ENCODE measurements around the gene POP4. TPM values are rescaled to one million over a fixed set of nuclear protein-coding genes. Genes with fewer than 3 reads are reported as not detected.

POP4 gene
- total RNA-seq, 1 donor from 2014 or later, result 49.4 TPM

DNA sequence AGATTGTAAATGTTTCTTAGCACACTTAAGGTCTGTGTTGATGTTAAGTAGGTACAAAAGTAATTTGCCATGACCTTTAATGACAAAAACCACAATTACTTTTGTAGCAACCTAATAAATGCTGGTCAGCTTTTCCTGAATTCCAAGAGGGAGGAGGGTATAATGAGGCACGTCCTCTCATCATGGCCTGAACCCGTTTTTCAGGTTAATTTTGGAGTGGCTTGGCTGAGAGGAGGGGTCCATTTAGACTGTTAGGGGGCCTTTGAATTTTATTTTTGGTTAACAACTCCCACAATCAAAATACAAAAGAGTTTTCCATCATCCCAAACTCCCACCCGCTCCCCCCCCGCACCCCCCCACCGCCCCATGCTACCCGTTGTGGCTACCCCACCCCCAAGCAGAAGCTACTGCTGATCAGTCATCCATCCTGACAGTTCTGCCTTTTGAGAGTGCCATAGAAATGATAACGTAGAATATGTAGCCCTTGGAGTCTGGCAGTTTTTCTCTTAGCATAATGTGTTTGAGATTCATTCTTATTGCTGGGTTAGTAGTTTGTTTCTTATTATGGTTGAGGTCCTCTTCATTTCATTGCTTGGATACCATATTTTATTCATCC is 44.8 kb downstream of the POP4 start:
- Mint-ChIP-seq H3K4me3 (ENCODE audit: unreplicated experiment) (no peak overlapping the region), H3K27ac (ENCODE audit: unreplicated experiment) (no peak overlapping the region)
- TF ChIP-seq, protein P1, sequence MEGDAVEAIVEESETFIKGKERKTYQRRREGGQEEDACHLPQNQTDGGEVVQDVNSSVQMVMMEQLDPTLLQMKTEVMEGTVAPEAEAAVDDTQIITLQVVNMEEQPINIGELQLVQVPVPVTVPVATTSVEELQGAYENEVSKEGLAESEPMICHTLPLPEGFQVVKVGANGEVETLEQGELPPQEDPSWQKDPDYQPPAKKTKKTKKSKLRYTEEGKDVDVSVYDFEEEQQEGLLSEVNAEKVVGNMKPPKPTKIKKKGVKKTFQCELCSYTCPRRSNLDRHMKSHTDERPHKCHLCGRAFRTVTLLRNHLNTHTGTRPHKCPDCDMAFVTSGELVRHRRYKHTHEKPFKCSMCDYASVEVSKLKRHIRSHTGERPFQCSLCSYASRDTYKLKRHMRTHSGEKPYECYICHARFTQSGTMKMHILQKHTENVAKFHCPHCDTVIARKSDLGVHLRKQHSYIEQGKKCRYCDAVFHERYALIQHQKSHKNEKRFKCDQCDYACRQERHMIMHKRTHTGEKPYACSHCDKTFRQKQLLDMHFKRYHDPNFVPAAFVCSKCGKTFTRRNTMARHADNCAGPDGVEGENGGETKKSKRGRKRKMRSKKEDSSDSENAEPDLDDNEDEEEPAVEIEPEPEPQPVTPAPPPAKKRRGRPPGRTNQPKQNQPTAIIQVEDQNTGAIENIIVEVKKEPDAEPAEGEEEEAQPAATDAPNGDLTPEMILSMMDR (IDR thresholded peaks at IDR 0.05), result no peak

DNA sequence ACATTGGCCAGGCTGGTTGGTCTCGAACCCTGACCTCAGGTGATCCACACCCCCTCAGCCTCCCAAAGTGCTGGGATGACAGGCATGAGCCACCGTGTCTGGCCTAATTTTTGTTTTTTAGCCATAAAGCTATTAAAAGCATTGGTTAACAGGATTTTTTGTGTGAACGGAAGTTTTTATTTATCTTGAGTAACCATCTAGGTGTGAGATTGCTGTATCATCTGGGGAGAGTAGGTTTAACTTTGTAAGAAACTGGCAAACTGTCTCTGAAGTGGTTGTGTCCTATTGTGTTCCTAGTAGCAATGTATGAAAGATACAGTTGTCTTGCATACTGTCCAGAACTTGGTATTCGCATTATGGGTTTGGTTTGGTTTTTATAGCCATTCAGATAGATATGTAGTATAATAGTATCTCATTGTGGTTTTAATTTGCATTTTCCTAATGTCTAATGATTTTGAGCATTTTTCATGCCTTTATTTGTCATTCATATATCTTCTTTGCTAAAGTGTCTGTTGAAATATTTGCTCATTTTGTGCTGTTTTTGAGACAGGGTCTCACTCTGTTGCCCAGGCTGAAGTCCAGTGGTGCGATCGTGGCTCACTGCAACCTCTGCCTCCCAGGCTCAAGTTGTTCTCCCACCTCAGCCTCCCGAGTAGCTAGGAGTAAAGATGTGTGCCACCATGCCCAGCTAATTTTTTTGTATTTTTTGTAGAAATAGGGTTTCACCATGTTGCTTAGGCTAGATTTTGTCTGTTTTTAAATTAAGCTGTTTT is 45.7 kb downstream of the POP4 start:
- Mint-ChIP-seq H3K4me1 (ENCODE audit: low read depth) (peaks cover 4% of the 10 kb centered on the region), H3K4me3 (ENCODE audit: unreplicated experiment) (no peak overlapping the region), H3K27me3 (ENCODE audit: low read depth) (peaks cover 5% of the 10 kb centered on the region), H3K9me3 (ENCODE audit: low read depth) (peaks cover 10% of the 10 kb centered on the region), H3K36me3 (ENCODE audit: low read depth) (peaks cover 5% of the 10 kb centered on the region), H3K27ac (ENCODE audit: unreplicated experiment) (no peak overlapping the region)
- TF ChIP-seq, protein P1 (IDR thresholded peaks at IDR 0.05), result no peak
- DNase-seq (ENCODE audit: low spot score), result no peak

More for the DNA sequence above, 44.8 kb downstream of the POP4 start:
- peaks cover 10% of the 10 kb centered on the region for H3K9me3 Mint-ChIP-seq (ENCODE audit: low read depth)
- H3K27me3 Mint-ChIP-seq (ENCODE audit: low read depth), result peaks cover 5% of the 10 kb centered on the region
- H3K4me1 Mint-ChIP-seq (ENCODE audit: low read depth), result peaks cover 11% of the 10 kb centered on the region
- H3K36me3 Mint-ChIP-seq (ENCODE audit: low read depth), result peaks cover 5% of the 10 kb centered on the region
- DNase-seq (ENCODE audit: low spot score), result no peak

DNA sequence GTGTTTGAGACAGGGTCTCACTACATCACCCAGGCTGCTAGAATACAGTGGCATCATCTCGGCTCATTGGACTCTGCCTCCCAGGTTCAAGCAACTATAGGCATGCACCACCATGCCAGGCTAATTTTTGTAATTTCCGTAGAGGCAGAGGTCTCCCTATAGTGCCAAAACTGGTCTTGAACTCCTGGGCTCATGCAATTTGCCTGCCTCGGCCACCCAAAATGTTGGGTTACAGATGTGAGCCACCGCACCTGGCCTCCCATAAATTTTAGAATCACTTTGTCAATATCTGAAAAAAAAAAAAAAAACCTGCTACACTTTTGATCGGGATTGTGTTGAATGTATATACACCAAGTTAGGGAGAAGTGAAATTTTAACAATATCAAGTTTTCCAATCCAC is 47.3 kb downstream of the POP4 start:
- Mint-ChIP-seq H3K4me1 (ENCODE audit: low read depth) (peaks cover 5% of the 10 kb centered on the region), H3K27me3 (ENCODE audit: low read depth) (peaks cover 5% of the 10 kb centered on the region), H3K27ac (ENCODE audit: unreplicated experiment) (no peak overlapping the region), H3K36me3 (ENCODE audit: low read depth) (peaks cover 7% of the 10 kb centered on the region), H3K9me3 (ENCODE audit: low read depth) (peaks cover 10% of the 10 kb centered on the region), H3K4me3 (ENCODE audit: unreplicated experiment) (no peak overlapping the region)
- no peak for DNase-seq (ENCODE audit: low spot score)
- TF ChIP-seq, protein P1 (IDR thresholded peaks at IDR 0.05), result no peak

DNA sequence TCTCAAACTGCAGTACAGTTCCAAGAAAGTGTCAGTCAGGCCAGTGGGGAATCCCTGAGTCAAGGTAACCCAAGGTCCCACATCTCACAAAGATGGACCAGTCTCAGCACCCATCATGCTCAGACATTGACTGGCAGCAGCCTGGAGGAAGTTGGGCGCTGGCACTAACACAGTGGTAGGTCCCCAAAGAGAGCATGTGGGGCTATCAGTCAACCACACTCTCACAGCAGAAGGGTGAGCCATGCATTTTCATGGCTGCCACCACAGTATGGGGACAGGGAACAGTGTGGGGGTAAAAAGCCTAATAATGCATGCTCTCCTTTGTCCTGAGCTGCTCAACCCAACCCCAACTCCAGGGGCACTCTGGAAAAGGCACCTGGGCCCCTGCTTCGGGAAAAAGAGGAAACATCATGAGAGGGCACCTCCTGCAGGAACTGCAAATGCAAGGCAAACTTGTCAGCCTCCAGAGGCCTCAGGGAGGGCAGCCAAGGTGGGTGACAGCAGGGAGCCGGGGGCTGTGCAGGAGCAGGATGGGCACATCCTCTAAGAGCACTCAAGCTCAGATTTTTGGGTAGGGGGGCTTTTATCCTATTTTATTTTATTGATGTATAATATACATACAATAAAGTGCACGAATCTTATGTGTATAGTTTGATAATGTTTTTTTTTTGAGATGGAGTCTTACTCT is 49.7 kb downstream of the POP4 start:
- H3K27me3 Mint-ChIP-seq (ENCODE audit: low read depth), result peaks cover 5% of the 10 kb centered on the region
- peaks cover 7% of the 10 kb centered on the region for H3K36me3 Mint-ChIP-seq (ENCODE audit: low read depth)
- DNase-seq (ENCODE audit: low spot score), result no peak
- peaks cover 10% of the 10 kb centered on the region for H3K9me3 Mint-ChIP-seq (ENCODE audit: low read depth)
- no peak overlapping the region for H3K4me3 Mint-ChIP-seq (ENCODE audit: unreplicated experiment)
- TF ChIP-seq, protein P1 (IDR thresholded peaks at IDR 0.05), result no peak
- no peak overlapping the region for H3K27ac Mint-ChIP-seq (ENCODE audit: unreplicated experiment)
- H3K4me1 Mint-ChIP-seq (ENCODE audit: low read depth), result peaks cover 16% of the 10 kb centered on the region

All from chondrocyte (in vitro differentiated cells).